A673 (cell line): ENCODE measurements around the gene DHRSX. TPM values are rescaled to one million over a fixed set of nuclear protein-coding genes. Genes with fewer than 3 reads are reported as not detected.

Experiments used
- BruUV-seq: library from RNA; stranded (reverse); fragments of 400-500 nt; replicated peaks from 2 replicates; lab custom pipeline; 2021; lab: Mats Ljungman, UMichigan
- CTCF ChIA-PET: fragments of 300-600 bp; sonication (Branson Sonifier 250); formaldehyde crosslinking; loops from one replicate; lab custom pipeline; 2022; ENCODE audit warnings: antibody characterized with exemption; lab: Charles Lee
- POLR2A ChIA-PET: fragments of 300-600 bp; sonication (Branson Sonifier 250); formaldehyde crosslinking; loops from one replicate; lab custom pipeline; 2022; ENCODE audit warnings: antibody characterized with exemption; ENCODE audit not compliant: low non-redundant PET; lab: Charles Lee
- DNase-seq: peaks from one replicate; pipeline ENCODE4 v3.0.0-alpha.2; 2015; ENCODE audit warnings: low spot score
- H3K27ac ChIP-seq: fragments of 200-600 bp; sonication (generic); 2 replicates; pipeline ENCODE4 v1.5.1; 2016; ENCODE audit warnings: mixed run types, low read depth, mild to moderate bottlenecking, mixed read lengths, antibody characterized with exemption, low read length; ENCODE audit not compliant: poor library complexity, severe bottlenecking
- H3K27me3 ChIP-seq: fragments of 200-600 bp; sonication (generic); replicated peaks from 2 replicates; pipeline ENCODE4 v1.6.1; 2017; ENCODE audit warnings: mixed run types, low read depth, mild to moderate bottlenecking, mixed read lengths, antibody characterized with exemption, low read length; ENCODE audit not compliant: insufficient read depth, poor library complexity
- H3K36me3 ChIP-seq: fragments of 200-600 bp; sonication (generic); 2 replicates; pipeline ENCODE4 v1.6.1; 2016; ENCODE audit warnings: mixed run types, mild to moderate bottlenecking, mixed read lengths, antibody characterized with exemption, low read length; ENCODE audit not compliant: insufficient read depth, poor library complexity, severe bottlenecking
- H3K4me1 ChIP-seq: fragments of 200-600 bp; sonication (generic); 2 replicates; pipeline ENCODE4 v1.6.1; 2017; ENCODE audit warnings: mixed run types, mild to moderate bottlenecking, mixed read lengths, antibody characterized with exemption, low read length; ENCODE audit not compliant: insufficient read depth, poor library complexity, severe bottlenecking
- H3K4me3 ChIP-seq: fragments of 200-600 bp; sonication (generic); 2 replicates; pipeline ENCODE4 v1.5.1; 2016; ENCODE audit warnings: low read depth, mixed run types, mild to moderate bottlenecking, mixed read lengths, low read length; ENCODE audit not compliant: poor library complexity, severe bottlenecking
- H3K9me3 ChIP-seq: fragments of 200-600 bp; sonication (generic); 2 replicates; pipeline ENCODE4 v1.6.1; 2016; ENCODE audit warnings: mixed run types, low read depth, mild to moderate bottlenecking, mixed read lengths, antibody characterized with exemption, low read length; ENCODE audit not compliant: poor library complexity, severe bottlenecking
- CTCF ChIP-seq: fragments of 300-800, 200-600 bp; sonication (generic); conservative IDR thresholded peaks from 2 replicates; pipeline ENCODE4 v1.5.1; 2017; ENCODE audit warnings: low read depth, mild to moderate bottlenecking, antibody characterized with exemption, low read length, moderate library complexity, mixed read lengths
- EZH2 ChIP-seq: fragments of 200-600 bp; sonication (generic); IDR thresholded peaks from 2 replicates; pipeline ENCODE4 v1.6.1; 2017; ENCODE audit warnings: borderline replicate concordance, low read depth, mild to moderate bottlenecking, mixed read lengths, antibody characterized with exemption, low read length; ENCODE audit not compliant: poor library complexity, severe bottlenecking
- intact Hi-C: fragments of 100-400 bp; cut with micrococcal nuclease; formaldehyde crosslinking; loops from one replicate; pipeline ENCODE4 v1.10.0; 2022; ENCODE audit not compliant: unreplicated experiment
- total RNA-seq: library from RNA; stranded (reverse); gene quantifications from 2 replicates; pipeline ENCODE4 v1.2.3, GENCODE V29; 2021

DHRSX gene
- total RNA-seq, 1 experiment from 2014 or later = 30.2 TPM

- H3K9me3 ChIP-seq = no peaks in the 10 kb centered on the region
- no peak for DNase-seq
- H3K27ac ChIP-seq = no peak overlapping the region
- H3K27me3 ChIP-seq = no peaks in the 10 kb centered on the region
- ChIA-PET POLR2A (no interaction called here), CTCF (no interaction called here)
- no peaks in the 10 kb centered on the region for H3K4me1 ChIP-seq
- no peaks in the 10 kb centered on the region for H3K36me3 ChIP-seq
- no peak overlapping the region for H3K4me3 ChIP-seq
- BruUV-seq = no TSS peak
- no peak for TF ChIP-seq EZH2
- TF ChIP-seq CTCF = no peak
- intact Hi-C loops = no loop called here
These were observed 308.0 kb downstream of the DHRSX start for GRCh38 chrX:2192584-2193272.

- Histone ChIP-seq H3K36me3 (no peaks in the 10 kb centered on the region), H3K4me1 (no peaks in the 10 kb centered on the region), H3K27me3 (no peaks in the 10 kb centered on the region), H3K27ac (no peak overlapping the region), H3K9me3 (peaks cover 5% of the 10 kb centered on the region), H3K4me3 (no peak overlapping the region)
- BruUV-seq = no TSS peak
- DNase-seq = no peak
- CTCF ChIA-PET = no interaction called here
- intact Hi-C loops = no loop called here
- POLR2A ChIA-PET = no interaction called here
- TF ChIP-seq EZH2 (no peak), CTCF (no peak)
These were observed 311.9 kb downstream of the DHRSX start for GRCh38 chrX:2188840-2189239.

GRCh38 chrX:2188330-2188792 is 312.4 kb downstream of the DHRSX start:
- intact Hi-C loops = no loop called here
- BruUV-seq = no TSS peak
- ChIA-PET CTCF (no interaction called here), POLR2A (no interaction called here)
- Histone ChIP-seq H3K36me3 (no peaks in the 10 kb centered on the region), H3K4me1 (peaks cover 2% of the 10 kb centered on the region), H3K4me3 (no peak overlapping the region), H3K27ac (no peak overlapping the region), H3K9me3 (peaks cover 5% of the 10 kb centered on the region), H3K27me3 (no peaks in the 10 kb centered on the region)
- no peak for TF ChIP-seq CTCF
- TF ChIP-seq EZH2 = no peak
- no peak for DNase-seq
